Loucy (cell line): Measurements from ENCODE around the gene PEX16.

ENCODE experiments used
- EZH2phosphoT487 ChIP-seq: fragments of 200-600 bp; IDR thresholded peaks from 2 replicates; pipeline ENCODE4 v1.6.1; 2018; ENCODE audit warnings: antibody characterized with exemption, mild to moderate bottlenecking, moderate library complexity, borderline replicate concordance
- TF ChIP-seq, protein P1 (sequence below): fragments of 200-600 bp; sonication (generic); conservative IDR thresholded peaks from 2 replicates; pipeline ENCODE4 v1.5.1; 2014; ENCODE audit warnings: mild to moderate bottlenecking, antibody characterized with exemption, low read length

DNA sequence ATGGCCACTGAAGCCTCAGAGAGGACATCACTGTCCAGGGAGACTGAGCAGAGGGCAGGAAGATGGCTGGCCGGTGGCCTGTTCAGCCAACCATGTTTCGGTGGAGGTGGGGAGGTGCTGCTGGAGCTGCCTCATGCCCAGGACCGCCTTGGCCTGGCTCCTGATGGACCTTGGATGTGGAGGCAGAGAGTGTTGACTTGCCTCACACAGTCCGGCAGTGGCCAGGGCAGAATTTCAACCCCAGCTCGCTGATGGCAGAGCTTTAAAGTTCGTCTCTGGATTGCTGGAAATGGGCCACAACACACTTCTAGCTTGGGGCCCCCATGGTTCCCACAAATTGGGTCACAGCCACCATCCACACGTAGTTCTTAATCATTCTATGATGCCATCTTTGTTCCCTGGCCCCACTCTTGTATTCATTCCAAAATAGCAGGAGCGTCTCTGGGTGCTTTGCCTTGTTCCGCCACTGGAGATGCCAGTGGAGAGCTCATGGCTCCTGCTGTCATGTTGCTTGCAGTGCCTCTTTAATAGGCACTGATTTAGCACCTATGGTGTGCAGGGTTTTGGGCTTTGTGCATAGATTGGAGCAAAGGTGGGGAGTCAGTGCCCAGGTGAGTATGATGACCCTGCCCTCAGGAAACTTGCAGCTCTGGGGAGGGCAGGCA is 26.7 kb downstream of the PEX16 start:
- TF ChIP-seq, protein P1, sequence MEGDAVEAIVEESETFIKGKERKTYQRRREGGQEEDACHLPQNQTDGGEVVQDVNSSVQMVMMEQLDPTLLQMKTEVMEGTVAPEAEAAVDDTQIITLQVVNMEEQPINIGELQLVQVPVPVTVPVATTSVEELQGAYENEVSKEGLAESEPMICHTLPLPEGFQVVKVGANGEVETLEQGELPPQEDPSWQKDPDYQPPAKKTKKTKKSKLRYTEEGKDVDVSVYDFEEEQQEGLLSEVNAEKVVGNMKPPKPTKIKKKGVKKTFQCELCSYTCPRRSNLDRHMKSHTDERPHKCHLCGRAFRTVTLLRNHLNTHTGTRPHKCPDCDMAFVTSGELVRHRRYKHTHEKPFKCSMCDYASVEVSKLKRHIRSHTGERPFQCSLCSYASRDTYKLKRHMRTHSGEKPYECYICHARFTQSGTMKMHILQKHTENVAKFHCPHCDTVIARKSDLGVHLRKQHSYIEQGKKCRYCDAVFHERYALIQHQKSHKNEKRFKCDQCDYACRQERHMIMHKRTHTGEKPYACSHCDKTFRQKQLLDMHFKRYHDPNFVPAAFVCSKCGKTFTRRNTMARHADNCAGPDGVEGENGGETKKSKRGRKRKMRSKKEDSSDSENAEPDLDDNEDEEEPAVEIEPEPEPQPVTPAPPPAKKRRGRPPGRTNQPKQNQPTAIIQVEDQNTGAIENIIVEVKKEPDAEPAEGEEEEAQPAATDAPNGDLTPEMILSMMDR, result no peak
- no peak for TF ChIP-seq EZH2phosphoT487
